Stimulated activated CD4-positive, alpha-beta T cell treated with anti-CD3 and anti-CD28 coated beads, Interleukin-1b, Interleukin-23, amount 100 ng/mL, for 1 hour (primary cell): ENCODE results near the gene TSPAN1.
A peak's percentile ranks its signal among the peaks of the same experiment; 100 is the strongest.

Experiments
- DNase-seq, 2 donors: peaks; one replicate each; pipeline ENCODE4 v3.0.0-alpha.2; 2020; ENCODE audit warnings: low read depth in 2 of 2

The TSPAN1 gene

GRCh38 chr1:46187106-46187869 lies 12.4 kb downstream of the TSPAN1 start:
- DNase-seq, result no peak

- no peak for DNase-seq
These were observed 13.6 kb downstream of the TSPAN1 start for GRCh38 chr1:46188295-46189030.

- DNase-seq, result no peak
These were observed 15.7 kb downstream of the TSPAN1 start for GRCh38 chr1:46190539-46190938.

- DNase-seq, result no peak
These were observed 16.3 kb downstream of the TSPAN1 start for GRCh38 chr1:46191033-46191701.

- no peak for DNase-seq
These were observed 17.3 kb downstream of the TSPAN1 start for GRCh38 chr1:46192171-46192570.

- no peak for DNase-seq
These were observed 18.4 kb downstream of the TSPAN1 start for GRCh38 chr1:46193285-46193684.

- no peak for DNase-seq
These were observed 19.2 kb downstream of the TSPAN1 start for GRCh38 chr1:46193984-46194570.

- DNase-seq, result no peak
These were observed 19.8 kb downstream of the TSPAN1 start for GRCh38 chr1:46194641-46195193.

GRCh38 chr1:46196609-46197008 lies 21.7 kb downstream of the TSPAN1 start:
- no peak for DNase-seq

- DNase-seq, result no peak
These were observed 22.7 kb downstream of the TSPAN1 start for GRCh38 chr1:46197560-46197963.

- peak; percentile 21 to 64 for DNase-seq
These were observed 23.3 kb downstream of the TSPAN1 start, which contains the start of gene POMGNT1 for GRCh38 chr1:46197964-46198811. Gene POMGNT1 (minus strand): TSS chr1:46198434. CDS start chr1:46197821, 613 bp downstream.

GRCh38 chr1:46199233-46199749 lies 24.4 kb downstream of the TSPAN1 start:
- no peak for DNase-seq

GRCh38 chr1:46203738-46204405 lies 29.0 kb downstream of the TSPAN1 start:
- no peak for DNase-seq

- no peak for DNase-seq
These were observed 29.5 kb downstream of the TSPAN1 start for GRCh38 chr1:46204406-46204742.

- DNase-seq, result no peak
These were observed 30.3 kb downstream of the TSPAN1 start for GRCh38 chr1:46205141-46205540.

GRCh38 chr1:46205791-46206190 lies 30.9 kb downstream of the TSPAN1 start:
- no peak for DNase-seq

GRCh38 chr1:46206399-46206798 lies 31.5 kb downstream of the TSPAN1 start:
- no peak for DNase-seq

GRCh38 chr1:46210561-46210960 lies 35.7 kb downstream of the TSPAN1 start:
- DNase-seq, result no peak

GRCh38 chr1:46211051-46211450 lies 36.2 kb downstream of the TSPAN1 start:
- DNase-seq, result no peak

GRCh38 chr1:46215504-46215903 lies 40.6 kb downstream of the TSPAN1 start:
- no peak for DNase-seq
